Type B pancreatic cell (in vitro differentiated cells): ENCODE data around the gene DCDC1. TPM values are rescaled to one million over a fixed set of nuclear protein-coding genes. Genes with fewer than 3 reads are reported as not detected.

Source experiments
- DNase-seq: peaks from one replicate; pipeline ENCODE4 v3.0.0; 2021; ENCODE audit warnings: mixed read lengths; ENCODE audit not compliant: unreplicated experiment; ENCODE audit errors: extremely low spot score
- H3K27ac Mint-ChIP-seq: 2 replicates; pipeline ENCODE4 v1.8.0; 2021; ENCODE audit warnings: mild to moderate bottlenecking, mixed read lengths
- H3K27me3 Mint-ChIP-seq: 2 replicates; pipeline ENCODE4 v1.8.0; 2021; ENCODE audit warnings: mixed read lengths
- H3K36me3 Mint-ChIP-seq: 2 replicates; pipeline ENCODE4 v1.8.0; 2021; ENCODE audit warnings: mixed read lengths
- H3K4me1 Mint-ChIP-seq: one replicate; pipeline ENCODE4 v1.8.0; 2021; ENCODE audit warnings: mixed read lengths; ENCODE audit not compliant: unreplicated experiment
- H3K4me3 Mint-ChIP-seq: 2 replicates; pipeline ENCODE4 v1.8.0; 2021; ENCODE audit warnings: mild to moderate bottlenecking, mixed read lengths
- H3K9me3 Mint-ChIP-seq: 2 replicates; pipeline ENCODE4 v1.8.0; 2021; ENCODE audit warnings: mixed read lengths
- total RNA-seq: library from RNA; stranded (reverse); gene quantifications from 2 replicates; pipeline ENCODE4 v1.2.1, GENCODE V29; 2021; ENCODE audit warnings: low replicate concordance
- TF ChIP-seq, protein P1 (sequence below): fragments of 200-600 bp; sonication (generic); conservative IDR thresholded peaks from 2 replicates; pipeline ENCODE4 v1.5.0; 2021; ENCODE audit warnings: antibody characterized with exemption, mild to moderate bottlenecking

Gene DCDC1
- total RNA-seq, 1 donor from 2014 or later = 4.8 TPM

DNA sequence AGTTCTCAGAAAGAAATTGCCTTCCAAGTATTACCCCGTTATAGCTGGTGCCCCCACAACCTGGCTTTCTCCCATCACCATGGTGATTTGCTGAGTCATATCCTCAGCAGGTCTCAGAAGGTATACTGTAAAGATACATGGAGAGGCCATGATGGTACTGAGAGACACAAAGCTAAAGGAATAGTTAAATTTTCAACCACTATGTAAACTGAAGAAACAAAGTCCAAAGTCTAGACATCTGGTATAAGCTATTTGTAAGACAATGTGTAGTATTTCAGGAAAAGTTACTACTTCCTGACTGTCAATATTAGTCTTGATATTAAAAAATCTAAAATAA, 377.1 kb downstream of the DCDC1 start:
- Mint-ChIP-seq H3K9me3 (no peaks in the 10 kb centered on the region), H3K4me1 (no peaks in the 10 kb centered on the region), H3K36me3 (no peaks in the 10 kb centered on the region), H3K27ac (peak overlapping the region; percentile 12), H3K27me3 (no peaks in the 10 kb centered on the region), H3K4me3 (no peak overlapping the region)
- no peak for DNase-seq
- TF ChIP-seq, protein P1, sequence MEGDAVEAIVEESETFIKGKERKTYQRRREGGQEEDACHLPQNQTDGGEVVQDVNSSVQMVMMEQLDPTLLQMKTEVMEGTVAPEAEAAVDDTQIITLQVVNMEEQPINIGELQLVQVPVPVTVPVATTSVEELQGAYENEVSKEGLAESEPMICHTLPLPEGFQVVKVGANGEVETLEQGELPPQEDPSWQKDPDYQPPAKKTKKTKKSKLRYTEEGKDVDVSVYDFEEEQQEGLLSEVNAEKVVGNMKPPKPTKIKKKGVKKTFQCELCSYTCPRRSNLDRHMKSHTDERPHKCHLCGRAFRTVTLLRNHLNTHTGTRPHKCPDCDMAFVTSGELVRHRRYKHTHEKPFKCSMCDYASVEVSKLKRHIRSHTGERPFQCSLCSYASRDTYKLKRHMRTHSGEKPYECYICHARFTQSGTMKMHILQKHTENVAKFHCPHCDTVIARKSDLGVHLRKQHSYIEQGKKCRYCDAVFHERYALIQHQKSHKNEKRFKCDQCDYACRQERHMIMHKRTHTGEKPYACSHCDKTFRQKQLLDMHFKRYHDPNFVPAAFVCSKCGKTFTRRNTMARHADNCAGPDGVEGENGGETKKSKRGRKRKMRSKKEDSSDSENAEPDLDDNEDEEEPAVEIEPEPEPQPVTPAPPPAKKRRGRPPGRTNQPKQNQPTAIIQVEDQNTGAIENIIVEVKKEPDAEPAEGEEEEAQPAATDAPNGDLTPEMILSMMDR = no peak

DNA sequence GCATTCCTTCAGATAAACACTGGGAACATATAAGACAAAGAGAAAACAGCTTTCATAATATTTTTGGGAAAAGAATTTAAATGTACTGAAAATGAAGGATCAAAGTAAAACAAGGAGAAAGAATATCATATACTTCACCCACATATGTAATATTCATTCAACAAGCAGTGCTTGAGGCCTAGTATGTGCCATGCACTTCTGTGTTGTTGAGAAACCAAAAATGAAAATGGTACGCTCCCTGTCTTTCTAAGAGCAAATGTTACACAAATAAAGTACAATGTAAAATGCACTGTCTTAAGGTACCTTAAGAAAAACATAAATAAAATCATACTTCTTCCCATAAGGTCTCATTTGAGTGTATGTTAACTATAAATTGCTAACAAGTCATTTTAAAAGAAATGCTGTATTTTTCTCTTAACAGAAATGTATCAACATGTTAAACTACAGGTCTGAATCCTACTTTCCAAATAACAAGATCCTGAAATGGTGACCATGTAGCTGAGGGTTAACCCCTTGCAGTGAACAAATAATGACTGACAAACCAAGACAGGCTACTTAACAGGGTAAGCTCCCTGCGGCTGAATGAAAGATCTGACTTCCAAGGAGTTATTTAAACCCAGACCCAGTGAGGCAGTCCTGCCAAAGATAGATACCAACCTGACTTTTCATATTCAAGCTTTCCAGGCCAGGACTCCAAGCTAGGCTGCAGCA, 377.6 kb downstream of the DCDC1 start:
- TF ChIP-seq, protein P1 = no peak
- no peaks in the 10 kb centered on the region for H3K9me3 Mint-ChIP-seq
- H3K27me3 Mint-ChIP-seq = no peaks in the 10 kb centered on the region
- DNase-seq = no peak
- no peaks in the 10 kb centered on the region for H3K4me1 Mint-ChIP-seq
- peak overlapping the region; percentile 12 for H3K27ac Mint-ChIP-seq
- no peak overlapping the region for H3K4me3 Mint-ChIP-seq
- H3K36me3 Mint-ChIP-seq = no peaks in the 10 kb centered on the region

DNA sequence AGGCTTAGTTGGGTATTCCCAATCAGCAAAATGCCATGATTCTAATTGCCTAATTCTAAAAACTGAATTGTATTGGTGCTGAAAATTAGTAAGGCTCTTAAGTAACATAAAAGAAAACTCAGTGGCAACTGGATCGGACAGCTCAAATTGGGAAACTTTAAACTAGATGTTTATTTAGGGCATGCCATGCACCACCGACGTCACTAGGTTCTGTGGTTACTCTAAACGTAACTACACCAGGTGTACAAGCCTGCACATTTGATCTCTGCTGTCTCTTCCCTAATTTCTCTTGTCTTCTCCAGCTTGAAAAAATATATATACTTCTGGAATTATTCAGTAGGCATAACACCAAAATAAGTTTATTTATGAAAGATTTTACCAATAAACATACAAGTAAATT, 378.2 kb downstream of the DCDC1 start:
- Mint-ChIP-seq H3K27ac (no peak overlapping the region), H3K4me3 (no peak overlapping the region), H3K9me3 (no peaks in the 10 kb centered on the region), H3K27me3 (no peaks in the 10 kb centered on the region), H3K4me1 (no peaks in the 10 kb centered on the region), H3K36me3 (no peaks in the 10 kb centered on the region)
- DNase-seq = no peak
- TF ChIP-seq, protein P1 = no peak

DNA sequence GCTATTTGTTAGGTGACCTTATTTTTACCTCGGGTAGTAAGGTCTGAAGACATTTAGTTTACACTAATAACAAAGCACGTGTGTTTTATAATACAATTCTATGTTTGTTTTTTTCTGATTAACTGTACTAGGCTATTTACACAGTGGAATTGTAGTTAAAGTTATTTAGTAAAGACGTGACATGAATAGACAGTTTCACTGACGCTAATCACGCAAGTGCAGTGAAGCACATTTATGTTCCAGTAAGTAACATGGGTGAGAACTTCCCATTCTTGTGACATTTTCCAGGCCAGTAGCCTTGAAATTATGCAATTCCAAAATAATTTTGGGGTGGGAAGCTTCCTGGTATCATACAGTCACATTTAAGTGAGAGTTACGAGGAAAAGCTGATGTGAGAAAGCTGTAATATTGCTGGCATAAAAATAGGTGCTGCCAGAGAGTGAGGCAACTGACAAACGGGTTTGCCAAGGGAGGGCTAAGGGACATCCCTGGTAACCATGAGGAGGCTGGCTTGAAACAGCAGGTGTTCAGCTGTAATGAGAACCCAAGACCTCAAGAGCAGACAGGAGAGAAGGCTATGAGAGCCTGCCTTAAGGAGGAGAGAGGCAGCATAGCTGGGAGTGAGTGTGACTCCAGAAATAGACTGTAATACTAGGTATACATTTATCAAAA, 378.8 kb downstream of the DCDC1 start:
- TF ChIP-seq, protein P1 = no peak
- Mint-ChIP-seq H3K9me3 (no peaks in the 10 kb centered on the region), H3K4me3 (no peak overlapping the region), H3K36me3 (no peaks in the 10 kb centered on the region), H3K4me1 (no peaks in the 10 kb centered on the region), H3K27ac (no peak overlapping the region), H3K27me3 (no peaks in the 10 kb centered on the region)
- DNase-seq = no peak

DNA sequence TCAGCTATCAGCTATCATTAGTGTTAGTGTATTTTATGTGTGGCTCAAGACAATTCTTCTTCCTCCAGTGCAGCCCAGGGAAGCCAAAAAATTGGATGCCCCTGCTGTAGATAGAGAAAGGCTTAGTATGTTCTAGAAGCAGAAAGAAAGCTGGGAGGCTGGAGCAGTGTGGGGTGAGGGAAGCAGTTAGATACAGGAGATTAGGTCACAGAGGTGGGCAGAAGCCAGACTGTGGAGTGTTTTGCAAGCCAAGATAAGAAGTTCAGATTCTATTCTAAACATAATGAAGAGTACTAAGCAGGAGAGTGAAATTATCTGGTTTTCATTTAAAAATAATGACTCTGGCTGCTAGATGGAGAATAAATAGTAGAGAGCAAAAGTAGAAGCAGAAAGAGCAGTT, 381.7 kb downstream of the DCDC1 start:
- no peak overlapping the region for H3K27ac Mint-ChIP-seq
- H3K4me1 Mint-ChIP-seq = peaks cover 9% of the 10 kb centered on the region
- no peak for DNase-seq
- H3K27me3 Mint-ChIP-seq = no peaks in the 10 kb centered on the region
- no peaks in the 10 kb centered on the region for H3K9me3 Mint-ChIP-seq
- H3K4me3 Mint-ChIP-seq = no peak overlapping the region
- no peaks in the 10 kb centered on the region for H3K36me3 Mint-ChIP-seq
- TF ChIP-seq, protein P1 = no peak
